Fibroblast of lung (primary cell): ENCODE measurements around the gene ATP7A.

Experiments
- CTCF ChIP-seq, 2 donors: IDR thresholded peaks in 1 of 2; conservative IDR thresholded peaks in 1 of 2; 1 replicate in 1 of 2; 2 replicates in 1 of 2; pipeline ENCODE4 v1.5.1; 2011 to 2012; ENCODE audit warnings: low read length in 2 of 2, control low read depth in 1 of 2, inconsistent platforms in 1 of 2, low read depth in 1 of 2, mild to moderate bottlenecking in 1 of 2
- EZH2 ChIP-seq: IDR thresholded peaks from 2 replicates; pipeline ENCODE4 v1.5.1; 2012; ENCODE audit warnings: low read length, control low read depth, mild to moderate bottlenecking; ENCODE audit errors: missing control alignments

- TF ChIP-seq CTCF (conservative IDR thresholded peaks at IDR 0.05 in 1 of 2, IDR thresholded peaks at IDR 0.05 in 1 of 2; ENCODE audit: low read depth in 1 of 2, low read length in 2 of 2): no peak
- no peak for TF ChIP-seq EZH2
Observed at GRCh38 chrX:77953708-77954107, 43.2 kb downstream of the ATP7A start.
